Activated T-cell treated with anti-CD3 and anti-CD28 coated beads, Interleukin-2, amount 50 U/mL, for 72 hours (primary cell): ENCODE measurements around the gene TIAM2. TPM values are rescaled to one million over a fixed set of nuclear protein-coding genes. Genes with fewer than 3 reads are reported as not detected.
"Not testable (repeated sequence)": the region's sequence is repeated elsewhere in the genome, so short reads cannot be mapped to it uniquely, and the experiment has no call there.

Experiments
- ATAC-seq, 2 donors: fragments of 150-1000 bp; cut with Tn5 transposase; replicated peaks in 1 of 2; 2 replicates each; pipeline ENCODE4 v1.10.0; 2021; ENCODE audit warnings: moderate library complexity in 2 of 2, mild to moderate bottlenecking in 1 of 2
- DNase-seq, 2 donors: peaks; one replicate each; pipeline ENCODE4 v3.0.0; 2021 to 2022; ENCODE audit warnings: mixed read lengths in 1 of 2
- H3K27ac Mint-ChIP-seq: one replicate; pipeline ENCODE4 v1.8.0; 2022; ENCODE audit warnings: mild to moderate bottlenecking, moderate library complexity, mixed read lengths
- H3K27me3 Mint-ChIP-seq: one replicate; pipeline ENCODE4 v1.8.0; 2022; ENCODE audit warnings: low read depth, mixed read lengths
- H3K36me3 Mint-ChIP-seq, 2 donors: one replicate each; pipeline ENCODE4 v1.8.0; 2022; ENCODE audit warnings: mixed read lengths in 2 of 2, mild to moderate bottlenecking in 1 of 2; ENCODE audit not compliant: insufficient read depth in 2 of 2
- H3K4me1 Mint-ChIP-seq: one replicate; pipeline ENCODE4 v1.8.0; 2022; ENCODE audit warnings: low read depth, mixed read lengths
- H3K4me3 Mint-ChIP-seq, 2 donors: one replicate each; pipeline ENCODE4 v1.8.0; 2022; ENCODE audit warnings: mild to moderate bottlenecking in 2 of 2, mixed read lengths in 2 of 2, moderate library complexity in 2 of 2
- H3K9me3 Mint-ChIP-seq, 2 donors: one replicate each; pipeline ENCODE4 v1.8.0; 2022; ENCODE audit warnings: mixed read lengths in 2 of 2
- total RNA-seq, 2 donors: library from RNA; stranded (reverse); gene quantifications; one replicate each; pipeline ENCODE4 v1.2.3, GENCODE V29; 2022

TIAM2 gene
- total RNA-seq, 2 donors from 2014 or later: 8.3 to 9.7 TPM

GRCh38 chr6:155170519-155170918 lies 175.4 kb downstream of the TIAM2 start:
- H3K4me3 Mint-ChIP-seq: peak overlapping the region; percentile 67 to 68
- peaks cover 0 to 8% of the 10 kb centered on the region in 2 donors for H3K36me3 Mint-ChIP-seq
- no peak for DNase-seq
- ATAC-seq: no peak
- H3K27me3 Mint-ChIP-seq: no peaks in the 10 kb centered on the region
- peak overlapping the region; percentile 98 for H3K27ac Mint-ChIP-seq
- H3K4me1 Mint-ChIP-seq: peaks cover 70% of the 10 kb centered on the region
- H3K9me3 Mint-ChIP-seq: no peaks in the 10 kb centered on the region

DNA sequence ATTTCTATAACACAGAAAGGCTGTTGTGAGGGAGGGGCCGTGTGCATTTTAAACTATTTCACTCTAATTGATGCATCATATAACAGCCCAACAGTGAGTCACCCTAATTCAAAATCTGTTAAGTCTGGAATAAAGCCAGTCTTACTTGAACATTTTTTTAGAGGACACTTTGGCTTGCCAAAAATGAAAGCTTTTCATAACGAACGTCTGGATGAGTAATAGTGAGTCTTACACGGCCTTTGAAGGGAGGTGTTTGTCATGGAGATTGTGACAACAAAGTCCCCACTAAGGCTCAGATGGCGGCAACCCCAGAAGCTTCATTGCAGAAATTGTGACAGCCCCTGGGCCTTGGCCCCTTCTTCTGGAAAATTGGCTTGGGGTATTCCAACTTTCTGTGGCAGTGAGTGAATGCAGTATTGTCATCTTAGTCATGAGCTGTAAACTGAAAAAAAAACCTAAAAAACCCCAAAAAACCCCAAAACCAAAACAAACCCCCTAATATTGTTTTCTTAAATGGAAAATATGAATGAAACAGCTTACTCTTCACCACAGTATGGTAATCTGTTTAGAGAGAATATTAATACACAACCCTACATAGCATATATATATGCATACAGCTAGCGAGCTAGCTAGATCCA lies 176.1 kb downstream of the TIAM2 start:
- ATAC-seq (peak; percentile 95 to 96), DNase-seq (peak; percentile 87 to 92)
- peak overlapping the region; percentile 98 for H3K27ac Mint-ChIP-seq
- H3K4me3 Mint-ChIP-seq: peak overlapping the region; percentile 67 to 68
- no peaks in the 10 kb centered on the region for H3K27me3 Mint-ChIP-seq
- H3K9me3 Mint-ChIP-seq: no peaks in the 10 kb centered on the region
- H3K4me1 Mint-ChIP-seq: peaks cover 68% of the 10 kb centered on the region
- H3K36me3 Mint-ChIP-seq: peaks cover 0 to 7% of the 10 kb centered on the region in 2 donors

- no peaks in the 10 kb centered on the region for H3K27me3 Mint-ChIP-seq
- no peak for DNase-seq
- peak overlapping the region; percentile 98 for H3K27ac Mint-ChIP-seq
- peaks cover 62% of the 10 kb centered on the region for H3K4me1 Mint-ChIP-seq
- H3K4me3 Mint-ChIP-seq: peak overlapping the region; percentile 67 to 68
- H3K36me3 Mint-ChIP-seq: peaks cover 0 to 4% of the 10 kb centered on the region in 2 donors
- no peak for ATAC-seq
- H3K9me3 Mint-ChIP-seq: no peaks in the 10 kb centered on the region
Observed at GRCh38 chr6:155171747-155172449, 176.8 kb downstream of the TIAM2 start.

GRCh38 chr6:155173488-155173887 lies 178.4 kb downstream of the TIAM2 start:
- H3K4me3 Mint-ChIP-seq: no peak overlapping the region
- peaks cover 0 to 4% of the 10 kb centered on the region in 2 donors for H3K36me3 Mint-ChIP-seq
- no peak overlapping the region for H3K27ac Mint-ChIP-seq
- ATAC-seq (no peak), DNase-seq (no peak)
- peaks cover 60% of the 10 kb centered on the region for H3K4me1 Mint-ChIP-seq
- H3K27me3 Mint-ChIP-seq: no peaks in the 10 kb centered on the region
- no peaks in the 10 kb centered on the region for H3K9me3 Mint-ChIP-seq

DNA sequence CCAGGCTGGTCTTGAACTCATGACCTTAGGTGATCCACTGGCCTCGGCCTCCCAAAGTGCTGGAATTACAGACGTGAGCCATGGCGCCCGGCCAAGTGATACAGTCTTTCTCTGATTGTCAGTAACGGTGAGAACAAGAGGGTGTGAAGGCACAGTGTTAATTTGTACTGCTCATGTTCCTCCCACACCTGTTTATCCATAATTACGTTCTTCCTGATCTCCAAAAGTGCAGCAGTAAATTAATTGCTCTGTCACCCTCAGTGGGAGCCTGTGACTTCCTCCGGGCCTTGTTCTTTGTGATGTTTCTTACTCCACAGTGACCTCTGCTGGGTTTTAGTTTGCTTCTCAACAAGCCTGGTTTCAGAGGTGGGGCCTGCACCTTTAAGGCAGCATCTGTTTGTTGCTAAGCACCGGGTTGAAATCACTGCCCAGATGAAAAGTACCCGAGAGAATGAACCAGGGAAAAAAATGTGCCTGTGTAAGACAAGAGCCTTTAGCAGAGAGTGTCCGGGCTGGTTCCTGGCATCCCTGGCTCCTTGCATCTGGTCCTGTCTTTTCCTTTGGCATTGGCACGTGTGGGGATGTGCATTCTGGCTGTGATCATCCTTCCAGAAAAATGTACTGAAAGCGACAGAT lies 179.6 kb downstream of the TIAM2 start:
- ATAC-seq (peak; percentile 38 to 47), DNase-seq (peak; percentile 67 to 69)
- Mint-ChIP-seq H3K27me3 (no peaks in the 10 kb centered on the region), H3K9me3 (no peaks in the 10 kb centered on the region), H3K27ac (no peak overlapping the region), H3K4me3 (no peak overlapping the region), H3K36me3 (peaks cover 0 to under 1% of the 10 kb centered on the region in 2 donors), H3K4me1 (peaks cover 52% of the 10 kb centered on the region)

DNA sequence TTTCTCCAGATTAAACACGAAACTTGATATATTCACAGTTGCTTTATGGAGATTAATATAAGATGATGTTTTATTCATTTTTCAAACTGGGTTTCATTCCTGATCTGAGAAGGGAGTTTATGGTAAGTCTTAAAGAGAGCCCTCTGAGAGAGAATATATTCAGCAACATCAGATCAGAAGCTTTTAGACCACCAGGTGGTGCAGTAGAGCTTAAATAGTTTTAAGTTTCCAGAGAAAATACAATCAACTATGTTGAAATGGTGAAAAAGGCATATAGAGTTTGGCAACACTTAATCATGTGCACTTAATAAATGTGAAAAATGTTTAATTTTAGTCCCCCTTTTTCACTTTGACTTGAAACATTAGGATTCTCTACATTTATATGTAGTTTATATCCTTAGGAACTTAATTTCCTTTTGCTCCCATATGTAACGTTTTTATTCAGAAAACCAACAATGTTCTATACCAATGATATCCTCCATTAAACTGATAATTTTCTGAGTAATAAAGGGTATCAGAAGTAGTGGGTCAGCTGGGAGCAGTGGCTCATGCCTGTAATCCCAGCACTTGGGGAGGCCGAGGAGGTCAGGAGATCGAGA lies 182.3 kb downstream of the TIAM2 start:
- no peaks in the 10 kb centered on the region for H3K36me3 Mint-ChIP-seq

GRCh38 chr6:155181498-155181897 lies 186.4 kb downstream of the TIAM2 start:
- no peak for DNase-seq
- no peak overlapping the region for H3K27ac Mint-ChIP-seq
- peaks cover 16% of the 10 kb centered on the region for H3K4me1 Mint-ChIP-seq
- H3K27me3 Mint-ChIP-seq: no peaks in the 10 kb centered on the region
- no peaks in the 10 kb centered on the region for H3K9me3 Mint-ChIP-seq
- H3K4me3 Mint-ChIP-seq: no peak overlapping the region
- H3K36me3 Mint-ChIP-seq: no peaks in the 10 kb centered on the region
- no peak for ATAC-seq

More for the DNA sequence above, 182.3 kb downstream of the TIAM2 start:
- ATAC-seq: peak; percentile 50 to 54
- Mint-ChIP-seq H3K27me3 (no peaks in the 10 kb centered on the region), H3K4me3 (no peak overlapping the region), H3K4me1 (peaks cover 25% of the 10 kb centered on the region), H3K9me3 (no peaks in the 10 kb centered on the region), H3K27ac (no peak overlapping the region)
- DNase-seq: peak; percentile 57 to 64

DNA sequence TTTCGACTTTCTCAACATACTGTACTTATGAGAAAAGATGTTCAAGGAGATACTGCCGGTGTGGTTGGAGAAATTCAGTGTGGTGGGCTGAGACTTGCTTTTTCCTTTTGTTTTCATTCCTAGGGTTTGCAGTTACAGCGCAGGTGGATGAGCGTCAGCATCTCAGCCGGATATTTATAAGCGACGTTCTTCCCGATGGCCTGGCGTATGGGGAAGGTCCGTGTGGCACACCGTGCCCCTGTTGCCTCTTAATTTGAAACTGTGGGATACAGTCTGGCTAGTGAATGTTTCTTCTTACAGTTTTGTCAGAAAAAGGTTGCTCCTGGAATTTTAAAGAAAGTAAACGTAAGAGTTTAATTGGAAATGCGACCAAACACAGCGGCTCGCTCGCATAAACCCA lies 187.0 kb downstream of the TIAM2 start:
- H3K9me3 Mint-ChIP-seq: no peaks in the 10 kb centered on the region
- no peaks in the 10 kb centered on the region for H3K27me3 Mint-ChIP-seq
- DNase-seq (no peak), ATAC-seq (no peak)
- no peaks in the 10 kb centered on the region for H3K36me3 Mint-ChIP-seq
- peaks cover 21% of the 10 kb centered on the region for H3K4me1 Mint-ChIP-seq
- no peak overlapping the region for H3K4me3 Mint-ChIP-seq
- peak overlapping the region; percentile 18 for H3K27ac Mint-ChIP-seq

- H3K27ac Mint-ChIP-seq: peak overlapping the region; percentile 2
- H3K27me3 Mint-ChIP-seq: no peaks in the 10 kb centered on the region
- H3K4me3 Mint-ChIP-seq: no peak overlapping the region
- DNase-seq (no peak), ATAC-seq (no peak)
- peaks cover 31% of the 10 kb centered on the region for H3K4me1 Mint-ChIP-seq
- H3K36me3 Mint-ChIP-seq: no peaks in the 10 kb centered on the region
- no peaks in the 10 kb centered on the region for H3K9me3 Mint-ChIP-seq
Observed at GRCh38 chr6:155183095-155183494, 188.0 kb downstream of the TIAM2 start.

GRCh38 chr6:155185041-155185440 lies 189.9 kb downstream of the TIAM2 start:
- not testable (repeated sequence) for H3K36me3 Mint-ChIP-seq, H3K9me3 Mint-ChIP-seq, H3K4me3 Mint-ChIP-seq, H3K27me3 Mint-ChIP-seq, ATAC-seq, DNase-seq, H3K27ac Mint-ChIP-seq
- peaks cover 50% of the 10 kb centered on the region for H3K4me1 Mint-ChIP-seq

- Mint-ChIP-seq H3K9me3 (no peaks in the 10 kb centered on the region), H3K4me3 (peak overlapping the region; percentile 74 to 75), H3K27ac (peak overlapping the region; percentile 61), H3K4me1 (peaks cover 55% of the 10 kb centered on the region), H3K27me3 (no peaks in the 10 kb centered on the region), H3K36me3 (no peaks in the 10 kb centered on the region)
- ATAC-seq (no peak), DNase-seq (peak in 1 of 2 donors; percentile 6)
Observed at GRCh38 chr6:155185544-155185943, 190.4 kb downstream of the TIAM2 start.

DNA sequence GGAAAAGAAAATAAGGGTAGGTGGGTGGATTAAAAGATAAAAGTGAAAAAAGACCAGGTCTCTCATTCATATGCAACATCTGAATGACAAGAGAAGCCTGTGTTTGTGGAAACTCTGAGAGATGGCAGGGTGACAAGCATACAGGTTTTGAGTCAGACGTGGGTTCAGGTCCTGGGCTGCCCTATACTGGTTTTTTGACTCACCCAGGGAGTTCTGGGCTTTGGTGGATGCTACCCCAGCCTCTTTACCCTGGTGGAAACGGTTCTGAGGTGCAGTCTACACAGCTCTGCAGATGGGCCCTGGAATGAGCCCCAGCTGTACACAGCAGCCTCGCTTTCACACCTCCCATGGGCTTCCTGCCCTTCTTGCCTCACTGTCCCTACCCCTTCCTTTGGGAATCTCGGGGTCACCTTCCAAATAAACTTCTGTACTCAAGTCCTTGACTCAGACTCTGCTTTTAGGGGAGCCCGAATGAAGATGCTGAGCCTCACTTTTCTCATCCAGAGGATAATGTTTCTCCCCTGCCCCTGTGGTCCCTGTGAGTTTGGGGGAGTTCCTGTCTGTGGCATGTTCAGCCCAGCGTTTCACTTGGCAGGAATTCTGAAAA lies 191.0 kb downstream of the TIAM2 start:
- H3K36me3 Mint-ChIP-seq: no peaks in the 10 kb centered on the region
- H3K4me1 Mint-ChIP-seq: peaks cover 55% of the 10 kb centered on the region
- peak overlapping the region; percentile 74 to 75 for H3K4me3 Mint-ChIP-seq
- H3K27me3 Mint-ChIP-seq: no peaks in the 10 kb centered on the region
- ATAC-seq (peak; percentile 98), DNase-seq (peak; percentile 78 to 83)
- H3K27ac Mint-ChIP-seq: peak overlapping the region; percentile 61
- H3K9me3 Mint-ChIP-seq: no peaks in the 10 kb centered on the region
